ENCODE data around the gene SRRD.

DNA sequence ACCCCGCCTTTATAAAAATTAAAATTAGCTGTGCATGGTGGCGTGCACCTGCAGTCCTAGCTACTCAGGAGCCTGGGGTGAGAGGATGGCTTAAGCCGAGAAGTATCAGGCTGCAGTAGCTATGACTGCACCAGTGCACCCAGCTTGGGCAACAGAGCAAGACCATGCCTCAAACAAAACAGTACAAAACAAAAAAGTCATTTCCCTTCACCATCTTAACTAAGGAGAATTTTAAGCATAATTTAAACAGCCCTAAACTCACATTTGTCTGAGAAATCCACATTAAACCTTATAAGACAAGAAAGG is 51.9 kb downstream of the SRRD start:
- TF ChIP-seq POLR2A (IDR thresholded peaks at IDR 0.05; ENCODE audit: low read depth, low read length) (no peak), TAF1 (IDR thresholded peaks at IDR 0.05; ENCODE audit: borderline replicate concordance, low read depth, low read length) (no peak)
